SK-N-SH (cell line): ENCODE measurements around the gene MYBBP1A.

Source experiments
- CTCF ChIP-seq: fragments of 200-600 bp; sonication (generic); IDR thresholded peaks from 2 replicates; pipeline ENCODE4 v1.6.1; 2017; ENCODE audit warnings: antibody characterized with exemption, mild to moderate bottlenecking, moderate library complexity
- EP300 ChIP-seq, 2 experiments: IDR thresholded peaks; 2 replicates each; pipeline versions ENCODE4 v1.4.0 to v1.6.1; 2012; ENCODE audit warnings: borderline replicate concordance in 1 of 2, low read depth in 1 of 2, low read length in 1 of 2
- GABPA ChIP-seq: IDR thresholded peaks from 2 replicates; pipeline ENCODE4 v1.4.0; 2012; ENCODE audit warnings: low read depth, mild to moderate bottlenecking

- TF ChIP-seq CTCF (no peak), EP300 (IDR thresholded peaks at IDR 0.05; ENCODE audit: borderline replicate concordance in 1 of 2, low read depth in 1 of 2, low read length in 1 of 2) (no peak), GABPA (no peak)
These were observed 50.0 kb downstream of the MYBBP1A start for GRCh38 chr17:4505187-4505586.
